Effector memory CD4-positive, alpha-beta T cell (primary cell): ENCODE data around the gene ZSCAN25.

ENCODE experiments used
- DNase-seq, 3 donors: peaks; one replicate each; pipeline ENCODE4 v3.0.0-alpha.2; 2020
- H3K27ac ChIP-seq: 2 replicates; pipeline ENCODE4 v1.7.0; 2013; ENCODE audit warnings: mild to moderate bottlenecking, low read length, moderate library complexity; ENCODE audit not compliant: insufficient read depth, poor library complexity, severe bottlenecking
- H3K27me3 ChIP-seq: replicated peaks from 2 replicates; pipeline ENCODE4 v1.7.0; 2013; ENCODE audit warnings: mild to moderate bottlenecking, low read length; ENCODE audit not compliant: insufficient read depth, control insufficient read depth, poor library complexity, severe bottlenecking
- H3K36me3 ChIP-seq: 2 replicates; pipeline ENCODE4 v1.7.0; 2013; ENCODE audit warnings: mild to moderate bottlenecking, low read length, moderate library complexity; ENCODE audit not compliant: control insufficient read depth, insufficient read depth
- H3K4me1 ChIP-seq: 2 replicates; pipeline ENCODE4 v1.7.0; 2013; ENCODE audit warnings: low read length, mild to moderate bottlenecking; ENCODE audit not compliant: control insufficient read depth, insufficient read depth, poor library complexity, severe bottlenecking
- H3K4me3 ChIP-seq: 2 replicates; pipeline ENCODE4 v1.7.0; 2013; ENCODE audit warnings: low read length, low read depth, mild to moderate bottlenecking; ENCODE audit not compliant: insufficient read depth, poor library complexity, severe bottlenecking
- H3K9me3 ChIP-seq: 2 replicates; pipeline ENCODE4 v1.7.0; 2013; ENCODE audit warnings: mild to moderate bottlenecking, low read length, moderate library complexity; ENCODE audit not compliant: control insufficient read depth

The ZSCAN25 gene

DNA sequence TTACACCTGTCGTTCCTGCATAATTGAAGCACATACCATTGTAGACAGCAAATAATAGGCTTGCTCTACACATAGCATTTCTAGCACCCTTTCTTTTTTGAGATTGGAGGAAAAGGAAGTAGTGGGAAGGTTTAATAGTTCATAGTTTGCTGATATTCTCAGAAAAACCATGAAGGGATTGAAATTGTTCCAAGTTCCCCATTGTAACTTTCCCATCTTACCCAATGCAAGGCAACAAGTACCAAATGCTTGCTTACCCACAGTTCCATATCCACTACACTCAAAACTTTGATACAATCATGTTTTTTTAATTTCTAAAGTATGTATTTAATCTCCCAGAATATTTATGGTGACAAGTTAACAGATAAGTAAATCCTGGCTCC, 49.3 kb downstream of the ZSCAN25 start:
- no peaks in the 10 kb centered on the region for H3K4me1 ChIP-seq
- H3K27me3 ChIP-seq = no peaks in the 10 kb centered on the region
- no peak overlapping the region for H3K27ac ChIP-seq
- DNase-seq = no peak
- H3K4me3 ChIP-seq = no peak overlapping the region
- no peaks in the 10 kb centered on the region for H3K9me3 ChIP-seq
- no peaks in the 10 kb centered on the region for H3K36me3 ChIP-seq

DNA sequence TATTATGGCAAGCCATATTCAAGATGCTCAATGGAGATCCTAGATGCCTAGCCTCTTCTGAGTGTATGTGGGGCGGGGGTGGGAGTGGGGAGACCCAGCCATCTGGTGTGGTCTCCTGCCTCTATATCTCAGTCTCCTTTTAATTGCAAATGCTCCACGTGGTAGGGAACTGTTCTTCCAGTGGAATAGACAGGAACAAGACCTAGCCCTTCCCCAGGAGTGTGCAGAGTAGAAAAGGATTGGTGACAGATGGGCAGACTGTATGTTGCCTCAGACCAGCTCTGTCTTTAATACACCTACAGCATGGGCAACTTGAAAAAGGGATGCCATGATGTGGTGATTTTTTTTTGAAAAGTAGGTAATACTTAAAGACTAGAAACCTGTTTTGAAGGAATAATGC, 50.4 kb downstream of the ZSCAN25 start:
- Histone ChIP-seq H3K27ac (no peak overlapping the region), H3K9me3 (no peaks in the 10 kb centered on the region), H3K27me3 (no peaks in the 10 kb centered on the region), H3K4me1 (no peaks in the 10 kb centered on the region), H3K36me3 (no peaks in the 10 kb centered on the region), H3K4me3 (no peak overlapping the region)
- DNase-seq = no peak

DNA sequence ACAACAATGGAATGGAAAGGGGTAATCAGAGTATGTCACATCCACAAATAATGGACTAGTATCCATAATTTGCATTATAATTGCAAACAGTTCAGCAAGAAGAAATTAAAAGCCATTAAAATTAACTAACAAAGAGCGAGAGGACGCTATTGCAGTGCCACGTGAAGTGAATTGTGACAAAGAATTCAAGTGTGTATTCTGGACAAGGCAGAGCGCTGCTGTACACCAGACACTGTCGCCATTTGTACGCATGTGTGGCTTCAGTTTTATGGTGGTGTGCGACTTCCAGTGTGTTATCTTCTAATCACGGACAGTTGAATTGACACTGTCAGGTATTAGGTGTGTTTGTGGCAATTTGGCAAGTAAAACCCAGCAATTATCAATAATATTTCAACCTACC, 51.8 kb downstream of the ZSCAN25 start:
- Histone ChIP-seq H3K27me3 (no peaks in the 10 kb centered on the region), H3K36me3 (no peaks in the 10 kb centered on the region), H3K4me3 (no peak overlapping the region), H3K4me1 (no peaks in the 10 kb centered on the region), H3K9me3 (no peaks in the 10 kb centered on the region), H3K27ac (no peak overlapping the region)
- no peak for DNase-seq

DNA sequence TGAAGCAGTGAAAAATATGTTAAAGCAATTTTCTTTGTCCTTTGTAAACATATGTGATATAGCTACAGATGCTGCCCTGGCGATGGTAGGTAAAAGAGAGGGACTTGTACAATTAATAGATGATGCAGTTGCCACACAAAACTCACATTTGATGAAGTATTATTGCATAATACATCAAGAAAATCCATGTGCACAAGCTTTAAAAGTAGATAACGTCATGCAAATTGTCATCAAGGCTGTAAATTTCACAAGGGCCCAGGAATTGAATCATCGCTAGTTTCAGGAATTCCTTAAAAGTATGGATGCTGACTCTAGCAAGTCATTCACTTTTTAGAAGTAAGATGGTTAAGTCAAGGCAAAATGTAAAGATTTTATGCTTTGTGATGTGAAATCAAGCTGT, 53.0 kb downstream of the ZSCAN25 start:
- Histone ChIP-seq H3K4me3 (no peak overlapping the region), H3K36me3 (no peaks in the 10 kb centered on the region), H3K27me3 (no peaks in the 10 kb centered on the region), H3K9me3 (no peaks in the 10 kb centered on the region), H3K27ac (no peak overlapping the region), H3K4me1 (no peaks in the 10 kb centered on the region)
- DNase-seq = no peak

DNA sequence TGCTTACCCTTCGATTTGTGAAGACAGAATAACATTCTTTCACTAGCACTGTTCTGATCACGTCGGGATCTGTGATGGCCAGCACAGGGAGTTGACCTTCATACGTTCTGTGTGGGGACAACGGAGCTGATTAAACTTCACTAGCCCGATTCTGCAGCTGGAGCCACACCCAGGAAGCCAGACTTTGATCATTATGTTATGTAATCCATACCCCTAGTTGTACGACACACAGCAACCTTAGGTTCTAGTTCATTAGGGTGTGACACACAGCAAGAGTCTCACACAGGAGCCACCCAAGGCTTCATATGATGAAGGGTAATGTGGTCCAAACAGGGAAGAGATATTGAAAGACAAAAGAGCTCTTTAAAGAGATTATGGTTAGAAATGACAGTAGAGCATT, 55.8 kb downstream of the ZSCAN25 start:
- Histone ChIP-seq H3K27ac (no peak overlapping the region), H3K9me3 (no peaks in the 10 kb centered on the region), H3K4me3 (no peak overlapping the region), H3K27me3 (no peaks in the 10 kb centered on the region), H3K36me3 (no peaks in the 10 kb centered on the region), H3K4me1 (no peaks in the 10 kb centered on the region)
- DNase-seq = no peak

DNA sequence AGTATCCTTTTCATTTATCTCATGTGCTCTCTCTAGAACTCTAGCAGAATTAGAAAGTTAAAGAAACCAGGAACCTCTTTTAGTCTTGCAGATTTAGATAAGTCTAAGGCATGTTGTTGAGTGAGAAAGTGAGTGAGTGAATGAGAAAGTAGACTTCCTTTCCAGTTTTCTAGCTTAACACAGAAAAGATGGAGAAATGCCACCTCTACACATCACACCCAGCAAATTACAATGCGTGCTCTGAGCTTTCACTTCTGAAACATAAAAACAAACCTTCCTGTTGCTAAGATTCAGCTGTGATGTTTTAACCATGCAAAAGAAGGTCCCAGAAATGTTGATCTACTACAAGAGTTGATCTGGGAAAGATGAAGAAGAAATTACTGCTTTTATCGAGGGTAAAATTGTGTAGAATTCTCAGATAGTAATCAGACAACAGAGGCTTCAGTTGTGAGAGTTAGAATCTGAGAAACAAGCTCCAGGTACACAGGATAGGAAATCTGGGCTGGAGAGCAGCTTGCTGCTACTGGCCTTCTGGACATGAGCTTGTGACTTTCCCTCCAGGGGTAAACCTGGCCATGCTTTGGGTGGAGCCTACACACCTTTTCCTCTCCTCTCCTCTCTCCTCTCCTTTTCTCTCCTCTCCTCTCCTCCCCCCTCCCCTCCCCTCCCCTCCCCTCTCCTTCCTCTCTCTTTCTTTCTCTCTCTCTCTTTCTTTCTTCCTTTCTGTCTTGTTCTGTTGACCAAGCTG, 58.4 kb downstream of the ZSCAN25 start:
- Histone ChIP-seq H3K4me1 (no peaks in the 10 kb centered on the region), H3K9me3 (no peaks in the 10 kb centered on the region), H3K27ac (no peak overlapping the region), H3K4me3 (no peak overlapping the region), H3K27me3 (no peaks in the 10 kb centered on the region), H3K36me3 (no peaks in the 10 kb centered on the region)
- DNase-seq = no peak

DNA sequence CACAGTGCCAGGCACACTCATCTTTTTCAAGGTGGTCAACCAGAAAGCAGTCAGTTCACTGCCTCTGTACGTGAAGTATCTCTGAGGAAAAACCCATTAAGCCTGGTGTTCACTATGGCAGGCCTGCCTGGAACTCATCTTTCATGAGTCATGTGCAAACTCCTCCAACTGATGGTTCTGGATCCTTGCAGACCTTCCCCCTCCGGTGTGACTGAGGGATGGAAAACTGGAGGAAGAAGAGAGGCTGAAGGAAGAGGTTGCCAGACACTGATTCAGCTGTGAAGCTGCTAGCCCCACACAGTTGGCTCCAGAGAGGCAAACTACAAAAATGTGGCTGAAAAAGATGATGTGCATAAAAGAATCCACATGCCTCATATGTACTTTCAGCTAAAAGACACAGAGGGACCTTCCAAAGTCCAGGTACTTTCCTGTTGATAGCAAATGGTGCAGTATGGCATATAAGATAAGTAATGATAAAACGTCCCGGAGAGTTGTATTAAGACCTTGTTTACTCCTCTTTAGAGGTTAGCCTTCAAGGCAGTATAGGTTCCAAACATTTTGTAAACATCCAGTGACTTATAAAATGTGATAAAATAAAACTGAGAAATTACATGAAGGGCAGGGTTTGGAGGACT, 60.4 kb downstream of the ZSCAN25 start:
- no peaks in the 10 kb centered on the region for H3K4me1 ChIP-seq
- H3K9me3 ChIP-seq = no peaks in the 10 kb centered on the region
- H3K4me3 ChIP-seq = no peak overlapping the region
- no peak for DNase-seq
- H3K27me3 ChIP-seq = no peaks in the 10 kb centered on the region
- H3K27ac ChIP-seq = no peak overlapping the region
- no peaks in the 10 kb centered on the region for H3K36me3 ChIP-seq

DNA sequence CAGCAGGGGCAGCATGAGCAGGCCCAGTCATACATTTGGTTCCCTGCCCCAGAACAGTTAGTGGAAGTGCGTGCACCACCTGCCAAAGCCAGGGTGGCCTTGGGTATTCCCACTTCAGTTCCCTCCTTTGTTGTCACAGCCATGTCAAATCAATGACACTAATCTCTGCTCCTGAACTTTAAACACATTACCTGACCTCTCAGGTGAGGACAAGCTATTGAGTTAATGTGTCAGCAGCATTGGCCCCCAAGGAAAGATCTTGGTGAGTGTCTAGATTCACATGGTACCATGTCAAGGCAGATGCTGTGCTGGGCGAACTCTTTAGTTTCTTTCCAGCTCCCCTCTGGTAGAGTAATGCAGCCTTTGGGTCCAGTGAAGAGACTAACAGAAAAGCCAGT, 60.9 kb downstream of the ZSCAN25 start:
- Histone ChIP-seq H3K27me3 (no peaks in the 10 kb centered on the region), H3K4me1 (no peaks in the 10 kb centered on the region), H3K9me3 (no peaks in the 10 kb centered on the region), H3K27ac (no peak overlapping the region), H3K4me3 (no peak overlapping the region), H3K36me3 (no peaks in the 10 kb centered on the region)
- DNase-seq = no peak

DNA sequence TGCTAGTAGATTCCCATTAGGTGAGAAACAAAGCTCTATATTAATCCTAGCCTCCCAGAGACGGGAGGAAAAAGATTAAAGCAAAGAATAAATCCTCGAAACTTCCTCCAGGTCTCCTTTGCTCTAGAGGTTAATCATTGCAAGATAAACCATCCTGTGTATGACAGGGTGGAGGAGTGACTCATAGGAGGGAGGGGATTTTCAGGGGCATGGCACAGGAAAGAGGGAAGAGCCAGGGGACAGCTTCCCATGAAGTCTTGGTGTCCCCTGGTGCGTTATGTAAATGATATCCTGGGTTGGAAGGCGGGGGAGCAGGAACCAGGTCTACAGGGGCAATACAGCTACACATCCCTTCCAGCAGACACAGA, 62.3 kb downstream of the ZSCAN25 start:
- no peaks in the 10 kb centered on the region for H3K27me3 ChIP-seq
- no peak for DNase-seq
- no peaks in the 10 kb centered on the region for H3K4me1 ChIP-seq
- H3K36me3 ChIP-seq = no peaks in the 10 kb centered on the region
- H3K9me3 ChIP-seq = no peaks in the 10 kb centered on the region
- H3K27ac ChIP-seq = no peak overlapping the region
- no peak overlapping the region for H3K4me3 ChIP-seq

DNA sequence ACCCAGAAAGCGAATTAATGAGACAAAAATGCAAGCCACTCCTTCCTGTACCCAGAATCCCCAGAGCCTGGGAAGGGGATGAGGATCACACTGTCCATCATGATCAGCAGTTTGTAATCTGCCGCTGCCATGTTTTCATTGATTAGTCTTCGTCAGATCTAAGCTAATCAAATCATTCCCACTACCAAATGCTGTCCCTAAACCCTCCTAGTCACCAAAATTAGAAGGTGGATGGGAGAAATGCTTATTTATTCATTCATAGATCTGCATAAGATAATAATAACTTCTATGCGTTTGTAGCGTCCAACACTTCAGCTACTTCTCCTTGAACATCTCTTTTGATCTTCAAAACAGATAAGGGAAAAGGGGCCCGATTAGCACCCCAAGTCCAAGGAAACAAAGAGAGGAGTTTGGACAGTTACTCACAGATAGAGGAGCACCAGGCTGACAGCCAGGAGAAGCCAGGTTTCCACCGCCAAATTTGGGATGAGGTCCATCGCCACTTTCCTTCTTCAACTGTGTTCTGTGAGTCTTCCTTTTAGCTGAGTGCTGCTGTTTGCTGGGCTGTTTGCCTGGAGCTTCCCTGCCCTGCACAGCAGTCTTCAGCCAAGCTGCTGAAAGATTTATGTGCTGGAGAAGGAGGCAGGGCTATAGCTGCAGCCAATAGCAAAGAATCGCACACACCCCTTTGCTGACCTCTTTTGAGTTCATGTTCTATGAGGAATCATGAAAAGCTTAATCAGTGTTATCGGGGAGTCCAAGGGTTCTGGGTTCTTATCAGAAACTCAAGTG, 62.9 kb downstream of the ZSCAN25 start, which contains the start of gene CYP3A5:
Gene CYP3A5, minus strand, starts transcription at position 597 of the 792 bp plus-strand sequence. Its CDS starts 100 bp downstream, at position 497.
- Histone ChIP-seq H3K36me3 (no peaks in the 10 kb centered on the region), H3K4me1 (no peaks in the 10 kb centered on the region), H3K4me3 (no peak within 1 kb of the TSS), H3K27me3 (no peaks in the 10 kb centered on the region), H3K9me3 (no peaks in the 10 kb centered on the region), H3K27ac (no peak within 1 kb of the TSS)
- DNase-seq = no peak
